GM19035 (cell line): ENCODE results near the gene PLCB4.

ENCODE experiments used
- ATAC-seq: cut with Tn5 transposase; IDR thresholded peaks from one replicate; pipeline ENCODE4 v1.9.1; 2021; ENCODE audit not compliant: unreplicated experiment

The PLCB4 gene

GRCh38 chr20:9256393-9256792 lies 187.5 kb downstream of the PLCB4 start:
- ATAC-seq: no peak

GRCh38 chr20:9258901-9259300 lies 190.0 kb downstream of the PLCB4 start:
- ATAC-seq: no peak

GRCh38 chr20:9260027-9260426 lies 191.1 kb downstream of the PLCB4 start:
- no peak for ATAC-seq

GRCh38 chr20:9261781-9262180 lies 192.9 kb downstream of the PLCB4 start:
- no peak for ATAC-seq

GRCh38 chr20:9262653-9263194 lies 193.8 kb downstream of the PLCB4 start:
- no peak for ATAC-seq

- ATAC-seq: no peak
Observed at GRCh38 chr20:9269280-9269971, 200.5 kb downstream of the PLCB4 start.

- no peak for ATAC-seq
Observed at GRCh38 chr20:9270831-9271230, 201.9 kb downstream of the PLCB4 start.

- no peak for ATAC-seq
Observed at GRCh38 chr20:9276966-9277468, 208.1 kb downstream of the PLCB4 start.

GRCh38 chr20:9279918-9280401 lies 211.1 kb downstream of the PLCB4 start:
- ATAC-seq: no peak

- no peak for ATAC-seq
Observed at GRCh38 chr20:9280666-9281065, 211.8 kb downstream of the PLCB4 start.

- no peak for ATAC-seq
Observed at GRCh38 chr20:9281803-9282202, 212.9 kb downstream of the PLCB4 start.

GRCh38 chr20:9285617-9286016 lies 216.7 kb downstream of the PLCB4 start:
- ATAC-seq: no peak

- no peak for ATAC-seq
Observed at GRCh38 chr20:9286501-9287461, 217.9 kb downstream of the PLCB4 start.

- no peak for ATAC-seq
Observed at GRCh38 chr20:9287826-9288225, 218.9 kb downstream of the PLCB4 start.

GRCh38 chr20:9290331-9290730 lies 221.4 kb downstream of the PLCB4 start:
- no peak for ATAC-seq

GRCh38 chr20:9293145-9293544 lies 224.3 kb downstream of the PLCB4 start:
- ATAC-seq: no peak

- ATAC-seq: no peak
Observed at GRCh38 chr20:9294041-9294440, 225.2 kb downstream of the PLCB4 start.

GRCh38 chr20:9298906-9299305 lies 230.0 kb downstream of the PLCB4 start:
- ATAC-seq: no peak

GRCh38 chr20:9300080-9300479 lies 231.2 kb downstream of the PLCB4 start:
- ATAC-seq: no peak

- ATAC-seq: no peak
Observed at GRCh38 chr20:9300534-9300933, 231.6 kb downstream of the PLCB4 start.
